NB4 (cell line): ENCODE results near the gene HEXA.

Source experiments
- POLR2A ChIP-seq: IDR thresholded peaks from 2 replicates; pipeline ENCODE4 v1.6.1; 2011; ENCODE audit warnings: mild to moderate bottlenecking; ENCODE audit not compliant: insufficient read length; ENCODE audit errors: extremely low read depth
- TF ChIP-seq, protein P1 (sequence below): IDR thresholded peaks from one replicate; pipeline ENCODE4 v1.5.1; 2012; ENCODE audit warnings: low read depth, low read length
- TF ChIP-seq, protein P2 (sequence below): IDR thresholded peaks from 2 replicates; pipeline ENCODE4 v1.6.1; 2011; ENCODE audit warnings: low read depth, low read length

DNA sequence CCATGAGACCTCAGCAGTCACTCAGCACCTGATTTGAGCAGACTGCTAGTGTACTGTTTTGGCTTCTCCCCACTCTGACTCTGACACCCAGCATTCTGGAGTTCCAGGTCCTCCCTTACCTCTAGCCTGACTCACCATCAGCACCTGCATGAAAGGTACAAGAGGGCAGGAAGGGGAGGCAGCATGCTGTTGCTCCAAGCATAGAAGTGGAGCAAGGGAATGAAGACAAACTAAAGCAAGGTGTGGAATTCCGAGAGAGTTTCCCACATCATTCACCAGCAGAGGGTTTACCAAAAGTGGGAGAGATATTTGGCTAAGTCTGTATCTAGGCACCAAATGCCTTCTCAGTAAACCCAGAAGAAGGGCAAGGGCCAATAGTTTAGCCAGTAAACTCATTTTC is 21.3 kb downstream of the HEXA start:
- TF ChIP-seq, protein P1, sequence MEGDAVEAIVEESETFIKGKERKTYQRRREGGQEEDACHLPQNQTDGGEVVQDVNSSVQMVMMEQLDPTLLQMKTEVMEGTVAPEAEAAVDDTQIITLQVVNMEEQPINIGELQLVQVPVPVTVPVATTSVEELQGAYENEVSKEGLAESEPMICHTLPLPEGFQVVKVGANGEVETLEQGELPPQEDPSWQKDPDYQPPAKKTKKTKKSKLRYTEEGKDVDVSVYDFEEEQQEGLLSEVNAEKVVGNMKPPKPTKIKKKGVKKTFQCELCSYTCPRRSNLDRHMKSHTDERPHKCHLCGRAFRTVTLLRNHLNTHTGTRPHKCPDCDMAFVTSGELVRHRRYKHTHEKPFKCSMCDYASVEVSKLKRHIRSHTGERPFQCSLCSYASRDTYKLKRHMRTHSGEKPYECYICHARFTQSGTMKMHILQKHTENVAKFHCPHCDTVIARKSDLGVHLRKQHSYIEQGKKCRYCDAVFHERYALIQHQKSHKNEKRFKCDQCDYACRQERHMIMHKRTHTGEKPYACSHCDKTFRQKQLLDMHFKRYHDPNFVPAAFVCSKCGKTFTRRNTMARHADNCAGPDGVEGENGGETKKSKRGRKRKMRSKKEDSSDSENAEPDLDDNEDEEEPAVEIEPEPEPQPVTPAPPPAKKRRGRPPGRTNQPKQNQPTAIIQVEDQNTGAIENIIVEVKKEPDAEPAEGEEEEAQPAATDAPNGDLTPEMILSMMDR = no peak
- no peak for TF ChIP-seq POLR2A
- TF ChIP-seq, protein P2, sequence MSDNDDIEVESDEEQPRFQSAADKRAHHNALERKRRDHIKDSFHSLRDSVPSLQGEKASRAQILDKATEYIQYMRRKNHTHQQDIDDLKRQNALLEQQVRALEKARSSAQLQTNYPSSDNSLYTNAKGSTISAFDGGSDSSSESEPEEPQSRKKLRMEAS = no peak
